Right renal cortex interstitium (tissue), 3 donors: ENCODE measurements around the gene NPB. TPM values are rescaled to one million over a fixed set of nuclear protein-coding genes. Genes with fewer than 3 reads are reported as not detected.
"Not testable (repeated sequence)": the region's sequence is repeated elsewhere in the genome, so short reads cannot be mapped to it uniquely, and the experiment has no call there.

Source experiments
- DNase-seq, 3 donors: peaks; one replicate each; pipeline ENCODE4 v3.0.0-alpha.2; 2013; ENCODE audit warnings: low read depth in 3 of 3, low spot score in 2 of 3
- polyA plus RNA-seq, 3 donors: library from polyadenylated mRNA; unstranded; fragments of 120-200 nt; gene quantifications; one replicate each; pipeline ENCODE4 v1.2.1, GENCODE V29; 2013; ENCODE audit not compliant: insufficient read length in 3 of 3

The NPB gene
- polyA plus RNA-seq, 3 donors, result 0.96 to 1.4 (median 1.1) TPM

- no peak for DNase-seq
These were observed 8.8 kb downstream of the NPB start for GRCh38 chr17:81910840-81911276.

- DNase-seq, result peak in 2 of 3 donors; percentile 59 to 76
These were observed 9.4 kb downstream of the NPB start, which contains the start of gene PCYT2 for GRCh38 chr17:81911277-81911961. PCYT2 (minus strand) TSS chr17:81911399; CDS start chr17:81911355, 44 bp downstream.

GRCh38 chr17:81911969-81912368 is 9.9 kb downstream of the NPB start:
- DNase-seq, result no peak

- no peak for DNase-seq
These were observed 10.6 kb downstream of the NPB start for GRCh38 chr17:81912441-81913309.

DNA sequence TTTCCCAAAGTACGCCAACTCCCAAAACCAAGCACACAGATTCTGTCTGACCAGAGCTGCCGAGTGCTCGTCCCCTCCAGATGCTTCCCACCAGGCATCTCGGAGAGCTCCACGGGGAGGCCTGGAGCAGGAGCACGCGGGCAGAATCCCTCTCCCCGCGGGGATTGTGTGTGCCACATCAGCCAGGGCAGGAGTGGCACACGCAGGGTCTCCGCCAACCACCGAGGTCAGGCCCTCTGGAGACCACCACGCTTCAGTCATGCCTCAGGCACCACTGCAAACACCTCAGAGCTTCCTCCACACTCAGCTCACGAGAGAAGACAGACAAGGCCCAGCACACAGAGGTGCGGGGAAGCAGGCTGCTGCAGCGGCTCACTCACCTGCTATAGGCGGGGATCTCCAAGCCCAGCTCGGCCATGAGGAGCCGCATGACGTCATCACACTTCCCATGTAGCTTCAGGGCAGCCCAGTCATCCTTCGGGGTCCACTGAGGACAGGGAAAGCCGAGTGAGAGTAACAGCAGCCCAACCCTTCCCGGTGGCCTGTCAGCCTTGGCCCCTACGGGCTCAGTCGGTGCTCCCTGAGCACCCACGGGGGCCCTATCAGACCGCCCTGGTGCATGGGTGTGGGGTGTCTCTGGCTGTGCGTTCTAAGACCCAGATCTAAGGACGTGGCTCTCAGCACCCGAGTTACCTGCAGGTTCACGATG is 11.5 kb downstream of the NPB start:
- DNase-seq, result no peak

DNA sequence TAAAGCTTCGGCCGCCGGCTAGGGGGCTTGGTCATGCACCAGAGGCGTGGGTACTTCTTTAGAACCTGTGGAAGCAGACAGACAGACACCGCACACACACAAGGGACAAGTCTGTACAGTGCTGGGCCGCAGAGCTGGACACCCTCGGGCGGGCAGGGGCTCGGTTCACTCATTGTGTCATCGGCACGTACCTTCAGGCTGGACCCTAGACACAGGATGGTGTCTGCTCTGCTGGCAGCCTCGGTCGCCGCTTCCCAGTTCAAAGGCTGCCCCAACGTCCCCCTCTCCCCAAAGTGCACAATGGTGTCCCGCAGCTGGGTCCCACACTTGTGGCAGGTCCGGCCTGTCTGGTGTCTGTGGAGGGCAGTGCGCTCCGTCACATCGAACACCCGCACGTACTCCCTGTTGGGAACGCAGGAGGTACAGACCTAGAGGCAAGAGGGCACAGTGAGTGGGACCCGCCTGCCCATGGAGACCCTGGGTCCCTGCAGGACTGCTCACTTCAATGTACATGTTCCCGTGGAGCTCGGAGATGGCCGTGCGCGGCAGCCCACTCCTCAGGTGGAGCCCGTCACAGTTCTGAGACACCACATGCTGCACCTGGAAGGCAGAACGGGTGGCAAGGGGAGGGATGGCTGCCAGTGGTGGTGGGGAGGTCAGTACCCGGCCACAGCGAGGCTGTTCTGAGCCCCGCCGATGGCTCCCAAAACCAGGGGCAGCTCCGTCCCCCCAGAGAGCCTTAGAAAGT is 12.2 kb downstream of the NPB start:
- no peak for DNase-seq

DNA sequence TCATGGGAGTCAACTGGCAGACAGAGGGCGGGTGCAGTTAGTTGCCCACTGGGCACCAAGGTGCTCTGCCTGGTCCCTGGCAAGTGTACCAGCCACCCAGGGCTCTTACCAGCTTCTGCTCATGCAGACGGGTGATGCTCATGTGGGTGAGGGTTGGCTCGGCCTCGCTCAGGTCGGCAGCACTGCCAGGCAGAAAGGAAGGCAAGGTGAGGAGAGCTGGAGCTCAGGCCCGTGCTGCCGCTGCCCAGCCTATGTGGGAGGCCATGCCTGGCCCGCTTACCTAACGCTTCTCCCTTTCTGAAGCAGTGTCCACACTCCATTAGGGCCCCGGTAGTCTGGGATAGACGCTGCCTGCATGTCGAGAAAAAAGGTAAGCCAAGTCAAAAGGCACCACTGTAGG is 13.3 kb downstream of the NPB start:
- no peak for DNase-seq

DNA sequence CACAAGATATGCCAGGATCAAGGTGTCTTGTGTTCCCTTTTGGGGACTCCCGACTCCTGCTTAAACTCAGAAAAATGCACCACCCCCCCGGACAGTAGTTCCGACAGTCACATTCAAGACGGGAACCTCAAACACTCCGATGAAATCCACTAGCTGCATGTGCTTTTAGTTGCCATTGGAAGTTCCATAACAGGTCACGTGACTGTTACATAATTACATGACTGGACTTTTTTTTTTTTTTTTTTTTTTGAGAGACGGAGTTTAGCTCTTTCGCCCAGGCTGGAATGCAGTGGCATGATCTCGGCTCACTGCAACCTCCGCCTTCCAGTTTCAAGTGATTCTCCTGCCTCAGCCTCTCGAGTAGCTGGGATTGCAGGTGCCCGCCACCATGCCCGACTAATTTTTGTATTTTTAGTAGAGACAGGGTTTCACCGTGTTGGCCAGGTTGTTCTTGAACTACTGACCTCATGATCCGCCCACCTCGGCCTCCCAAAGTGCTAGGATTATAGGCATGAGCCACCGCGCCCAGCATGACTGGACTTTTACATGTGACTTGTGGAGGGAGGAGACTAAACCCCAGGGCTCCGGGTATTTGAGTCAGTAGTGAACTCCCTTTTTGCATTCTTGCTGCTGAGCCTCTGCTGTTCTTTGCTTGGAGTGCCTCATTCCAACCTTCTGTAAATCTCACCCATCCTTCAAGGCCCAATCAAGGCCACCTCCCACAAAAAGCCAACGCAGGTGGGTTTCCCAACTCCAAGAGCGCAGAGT is 14.4 kb downstream of the NPB start:
- no peak for DNase-seq

- DNase-seq, result no peak
These were observed 15.7 kb downstream of the NPB start, which contains the start of gene SIRT7 for GRCh38 chr17:81917565-81918332. SIRT7 (minus strand) TSS chr17:81918176; CDS start chr17:81918131, 45 bp downstream.

- DNase-seq, result not testable (repeated sequence)
These were observed 16.3 kb downstream of the NPB start for GRCh38 chr17:81918333-81918669.

GRCh38 chr17:81918832-81919545 is 17.0 kb downstream of the NPB start:
- no peak for DNase-seq

DNA sequence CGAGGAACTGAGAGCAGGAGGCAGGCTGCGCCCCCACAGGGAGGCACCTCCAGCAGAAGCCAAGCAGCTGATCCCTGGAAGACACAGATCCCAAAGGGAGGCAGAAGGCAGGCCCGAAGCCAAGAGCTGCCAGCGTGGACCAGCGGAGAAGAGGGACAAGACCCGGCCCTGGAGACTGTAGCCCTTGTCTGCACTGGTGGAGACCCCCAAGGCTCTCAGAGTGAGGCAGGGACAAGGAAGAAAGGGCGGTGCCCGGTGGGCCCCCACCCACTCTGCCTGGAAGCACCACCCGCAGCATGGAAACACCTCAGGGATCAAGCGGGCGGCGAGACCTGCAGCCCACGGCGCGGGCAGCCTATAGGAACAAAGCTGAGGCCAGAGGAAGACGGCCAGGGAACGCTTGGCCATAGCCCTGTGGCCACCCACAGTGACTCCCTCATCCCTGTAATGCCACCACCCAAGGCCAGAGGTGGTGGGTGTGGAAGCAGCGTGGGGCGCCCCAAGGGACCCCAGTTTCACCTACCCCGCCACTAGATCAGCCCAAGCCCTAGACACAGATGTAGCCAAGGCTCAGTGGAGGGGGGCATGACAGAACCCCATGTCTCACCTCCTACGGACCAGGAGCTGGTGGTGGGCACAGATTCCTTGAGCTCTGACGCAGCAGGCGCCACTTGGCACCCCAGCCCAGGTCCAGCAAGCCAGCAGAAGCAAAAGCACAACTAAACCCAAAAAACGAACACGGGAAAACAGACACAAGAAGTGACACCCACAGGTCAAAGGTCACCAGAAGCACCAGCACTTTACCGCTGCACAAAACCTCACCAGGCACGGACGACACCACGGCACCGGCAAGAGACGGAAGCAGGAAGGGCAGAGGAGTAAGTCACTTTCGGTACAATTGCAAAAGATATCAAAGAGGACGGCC is 18.8 kb downstream of the NPB start:
- DNase-seq, result no peak

DNA sequence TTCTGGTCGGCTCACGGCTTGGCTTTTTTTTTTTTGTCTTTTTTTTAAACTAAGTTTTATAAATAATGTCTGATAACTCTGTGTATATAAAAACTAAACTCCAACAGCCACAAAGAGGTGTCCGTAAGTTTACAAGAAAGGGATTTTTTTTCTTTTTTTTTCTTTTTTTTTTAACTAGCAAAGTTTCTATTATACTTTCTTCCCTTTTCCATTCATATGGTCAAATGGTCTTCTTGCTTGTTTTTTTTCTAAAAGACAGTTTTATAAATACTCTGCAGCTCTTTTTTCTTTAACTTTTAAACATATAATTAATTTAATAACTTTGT is 19.5 kb downstream of the NPB start:
- DNase-seq, result no peak

GRCh38 chr17:81921996-81922565 is 20.0 kb downstream of the NPB start:
- no peak for DNase-seq

- DNase-seq, result no peak
These were observed 20.7 kb downstream of the NPB start for GRCh38 chr17:81922566-81923301.
